ENCODE data around the gene IGF2BP2.

Gene IGF2BP2

DNA sequence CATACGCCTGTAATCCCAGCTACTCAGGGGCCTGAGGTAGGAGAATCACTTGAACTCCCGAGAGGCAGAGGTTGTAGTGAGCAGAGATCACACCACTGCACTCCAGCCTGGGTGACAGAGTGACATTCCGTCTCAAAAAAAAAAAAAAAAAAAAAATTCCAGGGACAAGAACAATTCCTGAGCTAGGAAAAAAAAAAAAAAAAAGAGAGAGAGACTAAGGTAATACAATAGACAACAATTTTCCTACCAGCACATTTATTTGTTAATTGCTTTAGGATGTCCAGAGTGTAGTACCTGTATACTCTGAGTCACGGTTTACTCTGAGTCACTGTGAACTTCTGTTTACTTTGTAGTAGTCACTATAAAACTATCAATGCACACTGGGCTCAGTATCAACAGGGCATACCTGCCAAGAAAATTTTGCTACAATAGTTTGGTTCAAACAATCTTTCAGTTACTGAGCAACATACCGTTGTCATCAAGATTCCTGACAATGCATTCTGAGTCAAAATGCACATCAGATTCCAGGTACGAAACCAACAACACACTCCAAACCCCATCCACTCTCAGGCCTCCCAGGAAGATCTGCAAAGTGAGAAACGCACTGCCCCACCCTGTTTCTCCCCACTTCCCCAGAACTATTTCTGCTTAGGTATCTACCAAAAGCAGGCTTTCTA, 28.3 kb downstream of the IGF2BP2 start:
- Histone ChIP-seq H2BK120ac (ENCODE audit: low read depth, low read length) (no peak overlapping the region), H2BK15ac (replicated peaks; ENCODE audit: low read depth) (no peak overlapping the region), H3K4me1 (ENCODE audit: control insufficient read depth, low read depth, low read length) (peaks cover 2% of the 10 kb centered on the region), H2AK5ac (ENCODE audit: low read length) (no peak overlapping the region), H3K4ac (ENCODE audit: low read depth, low read length) (no peak overlapping the region), H2BK5ac (ENCODE audit: low read length) (no peak overlapping the region), H3K18ac (ENCODE audit: low read length) (no peak overlapping the region), H3K9ac (ENCODE audit: low read length) (no peak overlapping the region), H3K79me2 (ENCODE audit: control insufficient read depth, insufficient read depth, low read length) (peaks cover 81% of the 10 kb centered on the region), H3K79me1 (ENCODE audit: low read length) (peaks cover 20% of the 10 kb centered on the region), H3K56ac (ENCODE audit: low read length) (peak overlapping the region; percentile 31), H4K5ac (ENCODE audit: low read length) (no peak overlapping the region), H3K27ac (ENCODE audit: low read depth, low read length) (no peak overlapping the region), H3K4me2 (ENCODE audit: low read length) (no peak overlapping the region), H3K23ac (ENCODE audit: low read length) (no peak overlapping the region), H3K27me3 (ENCODE audit: insufficient read depth, low read length, poor library complexity) (no peaks in the 10 kb centered on the region), H4K8ac (ENCODE audit: low read depth, low read length) (no peak overlapping the region), H3K36me3 (ENCODE audit: control insufficient read depth, insufficient read depth, low read length) (no peaks in the 10 kb centered on the region), H3K4me3 (ENCODE audit: low read length) (no peak overlapping the region)
- DNase-seq: no peak
- WGBS (ENCODE audit: extremely low coverage, insufficient coverage, low lambda C conversion rate): no CpG with 5 or more reads among the region's 7 CpGs

DNA sequence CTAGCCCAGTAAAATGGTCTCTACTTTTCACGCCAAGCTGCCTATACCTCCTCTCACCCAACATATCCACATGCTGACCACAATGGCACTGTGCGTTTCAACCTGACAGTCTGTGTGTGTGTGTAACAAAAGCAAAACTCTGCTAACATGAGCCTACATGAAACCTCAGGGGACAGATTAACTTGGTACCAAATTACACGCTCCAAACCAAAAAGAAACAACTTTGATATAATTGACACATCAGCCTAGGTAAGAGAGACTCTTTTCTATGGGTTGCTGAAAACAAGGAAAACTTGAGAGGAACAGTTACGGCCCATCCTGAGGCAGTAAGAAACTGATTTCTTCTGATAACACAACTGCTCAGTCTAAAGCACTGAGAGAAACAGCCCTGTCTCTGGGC, 31.5 kb downstream of the IGF2BP2 start:
- no peak overlapping the region for H2BK15ac ChIP-seq (replicated peaks; ENCODE audit: low read depth)
- no peaks in the 10 kb centered on the region for H3K36me3 ChIP-seq (ENCODE audit: control insufficient read depth, insufficient read depth, low read length)
- no peak overlapping the region for H3K4me2 ChIP-seq (ENCODE audit: low read length)
- H3K27ac ChIP-seq (ENCODE audit: low read depth, low read length): no peak overlapping the region
- no peak overlapping the region for H4K5ac ChIP-seq (ENCODE audit: low read length)
- H3K4me3 ChIP-seq (ENCODE audit: low read length): no peak overlapping the region
- no peak overlapping the region for H3K4ac ChIP-seq (ENCODE audit: low read depth, low read length)
- no peak overlapping the region for H3K18ac ChIP-seq (ENCODE audit: low read length)
- no peak overlapping the region for H2BK5ac ChIP-seq (ENCODE audit: low read length)
- peaks cover 84% of the 10 kb centered on the region for H3K79me2 ChIP-seq (ENCODE audit: control insufficient read depth, insufficient read depth, low read length)
- H3K79me1 ChIP-seq (ENCODE audit: low read length): peaks cover 22% of the 10 kb centered on the region
- H3K9ac ChIP-seq (ENCODE audit: low read length): no peak overlapping the region
- no peak overlapping the region for H4K8ac ChIP-seq (ENCODE audit: low read depth, low read length)
- no peaks in the 10 kb centered on the region for H3K27me3 ChIP-seq (ENCODE audit: insufficient read depth, low read length, poor library complexity)
- no CpG with 5 or more reads among the region's 4 CpGs for WGBS (ENCODE audit: extremely low coverage, insufficient coverage, low lambda C conversion rate)
- no peak overlapping the region for H2BK120ac ChIP-seq (ENCODE audit: low read depth, low read length)
- no peak overlapping the region for H3K23ac ChIP-seq (ENCODE audit: low read length)
- no peak for DNase-seq
- H2AK5ac ChIP-seq (ENCODE audit: low read length): no peak overlapping the region
- H3K4me1 ChIP-seq (ENCODE audit: control insufficient read depth, low read depth, low read length): peaks cover 8% of the 10 kb centered on the region
- no peak overlapping the region for H3K56ac ChIP-seq (ENCODE audit: low read length)

DNA sequence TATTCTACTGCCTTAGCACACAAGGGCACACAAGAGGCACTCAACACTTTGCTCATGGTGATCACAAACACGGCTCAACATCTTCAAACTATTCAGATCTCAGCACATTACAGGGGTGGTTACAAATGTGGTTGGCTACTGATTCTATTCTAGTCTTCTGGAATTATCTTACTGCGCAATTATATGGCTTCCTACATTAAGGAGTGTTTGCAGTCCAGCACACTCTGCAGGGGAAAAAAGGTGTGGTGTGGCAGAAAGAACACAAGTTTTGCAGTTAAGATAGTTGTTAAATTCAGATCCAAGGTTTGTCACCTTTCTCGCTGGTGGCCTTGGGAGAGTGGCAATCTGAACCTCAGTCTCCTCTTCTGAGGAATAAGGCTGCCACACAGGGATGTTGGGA, 31.9 kb downstream of the IGF2BP2 start:
- no peak overlapping the region for H2BK15ac ChIP-seq (replicated peaks; ENCODE audit: low read depth)
- H3K4me3 ChIP-seq (ENCODE audit: low read length): no peak overlapping the region
- peak overlapping the region; percentile 91 for H3K23ac ChIP-seq (ENCODE audit: low read length)
- peaks cover 22% of the 10 kb centered on the region for H3K79me1 ChIP-seq (ENCODE audit: low read length)
- no peak overlapping the region for H2BK5ac ChIP-seq (ENCODE audit: low read length)
- H3K27ac ChIP-seq (ENCODE audit: low read depth, low read length): no peak overlapping the region
- DNase-seq: no peak
- H4K8ac ChIP-seq (ENCODE audit: low read depth, low read length): no peak overlapping the region
- H2BK120ac ChIP-seq (ENCODE audit: low read depth, low read length): no peak overlapping the region
- no peak overlapping the region for H3K4me2 ChIP-seq (ENCODE audit: low read length)
- H3K56ac ChIP-seq (ENCODE audit: low read length): no peak overlapping the region
- H3K36me3 ChIP-seq (ENCODE audit: control insufficient read depth, insufficient read depth, low read length): no peaks in the 10 kb centered on the region
- H3K4ac ChIP-seq (ENCODE audit: low read depth, low read length): no peak overlapping the region
- no peak overlapping the region for H3K18ac ChIP-seq (ENCODE audit: low read length)
- H3K9ac ChIP-seq (ENCODE audit: low read length): no peak overlapping the region
- no peaks in the 10 kb centered on the region for H3K27me3 ChIP-seq (ENCODE audit: insufficient read depth, low read length, poor library complexity)
- no peak overlapping the region for H2AK5ac ChIP-seq (ENCODE audit: low read length)
- no peak overlapping the region for H4K5ac ChIP-seq (ENCODE audit: low read length)
- H3K79me2 ChIP-seq (ENCODE audit: control insufficient read depth, insufficient read depth, low read length): peaks cover 86% of the 10 kb centered on the region
- peaks cover 8% of the 10 kb centered on the region for H3K4me1 ChIP-seq (ENCODE audit: control insufficient read depth, low read depth, low read length)
- WGBS (ENCODE audit: extremely low coverage, insufficient coverage, low lambda C conversion rate): no CpG with 5 or more reads among the region's 3 CpGs

DNA sequence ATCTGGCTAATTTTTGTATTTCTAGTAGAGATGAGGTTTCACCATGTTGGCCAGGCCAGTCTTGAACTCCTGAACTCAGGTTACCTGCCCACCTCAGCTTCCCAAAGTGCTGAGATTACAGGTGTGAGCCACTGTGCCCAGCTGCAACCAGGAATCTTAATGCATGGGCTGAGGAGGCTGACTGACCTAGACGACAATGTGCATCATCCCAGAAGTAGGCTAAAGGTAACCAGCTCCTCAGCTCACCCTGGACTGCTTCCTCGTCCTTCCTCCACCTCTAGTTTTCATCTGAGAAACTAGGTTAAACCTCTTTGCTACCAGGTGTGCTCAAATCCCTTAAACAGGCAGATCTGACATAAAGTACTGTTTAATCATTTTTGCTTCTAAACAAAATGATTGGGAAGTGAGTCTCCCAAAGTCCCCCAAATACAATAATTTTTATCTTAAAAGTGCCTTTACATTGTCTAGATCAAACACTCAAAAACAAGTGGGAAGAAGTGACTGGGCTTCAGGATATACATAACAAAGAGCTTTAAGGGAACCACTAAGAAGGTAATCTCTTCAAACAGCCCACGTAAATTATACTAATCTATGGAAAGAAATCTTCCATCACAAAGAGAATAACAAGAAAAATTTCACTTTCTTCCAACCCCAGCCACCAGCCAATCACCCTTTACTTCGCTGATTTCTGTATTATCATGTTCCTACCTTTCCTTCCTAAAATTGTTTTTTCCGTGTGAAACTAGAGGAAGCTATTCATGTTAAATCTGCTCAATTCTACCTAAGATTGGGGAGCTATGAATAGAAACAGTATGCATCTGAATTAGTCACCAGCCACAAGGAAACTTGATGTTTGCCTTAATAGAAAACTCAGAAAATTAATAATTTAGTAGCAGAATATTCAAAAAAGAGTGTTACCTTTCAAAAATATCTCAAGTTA, 34.7 kb downstream of the IGF2BP2 start:
- Histone ChIP-seq H3K4me3 (ENCODE audit: low read length) (no peak overlapping the region), H2BK15ac (replicated peaks; ENCODE audit: low read depth) (no peak overlapping the region), H3K4me2 (ENCODE audit: low read length) (no peak overlapping the region), H3K18ac (ENCODE audit: low read length) (no peak overlapping the region), H3K4me1 (ENCODE audit: control insufficient read depth, low read depth, low read length) (peaks cover 13% of the 10 kb centered on the region), H4K8ac (ENCODE audit: low read depth, low read length) (no peak overlapping the region), H3K79me1 (ENCODE audit: low read length) (peaks cover 13% of the 10 kb centered on the region), H2BK120ac (ENCODE audit: low read depth, low read length) (no peak overlapping the region), H2BK5ac (ENCODE audit: low read length) (no peak overlapping the region), H3K36me3 (ENCODE audit: control insufficient read depth, insufficient read depth, low read length) (no peaks in the 10 kb centered on the region), H2AK5ac (ENCODE audit: low read length) (no peak overlapping the region), H4K5ac (ENCODE audit: low read length) (no peak overlapping the region), H3K27ac (ENCODE audit: low read depth, low read length) (no peak overlapping the region), H3K23ac (ENCODE audit: low read length) (no peak overlapping the region), H3K4ac (ENCODE audit: low read depth, low read length) (no peak overlapping the region), H3K56ac (ENCODE audit: low read length) (no peak overlapping the region), H3K27me3 (ENCODE audit: insufficient read depth, low read length, poor library complexity) (no peaks in the 10 kb centered on the region), H3K9ac (ENCODE audit: low read length) (no peak overlapping the region), H3K79me2 (ENCODE audit: control insufficient read depth, insufficient read depth, low read length) (peaks cover 71% of the 10 kb centered on the region)
- DNase-seq: no peak
- WGBS (ENCODE audit: extremely low coverage, insufficient coverage, low lambda C conversion rate): no CpG with 5 or more reads among the region's 5 CpGs

DNA sequence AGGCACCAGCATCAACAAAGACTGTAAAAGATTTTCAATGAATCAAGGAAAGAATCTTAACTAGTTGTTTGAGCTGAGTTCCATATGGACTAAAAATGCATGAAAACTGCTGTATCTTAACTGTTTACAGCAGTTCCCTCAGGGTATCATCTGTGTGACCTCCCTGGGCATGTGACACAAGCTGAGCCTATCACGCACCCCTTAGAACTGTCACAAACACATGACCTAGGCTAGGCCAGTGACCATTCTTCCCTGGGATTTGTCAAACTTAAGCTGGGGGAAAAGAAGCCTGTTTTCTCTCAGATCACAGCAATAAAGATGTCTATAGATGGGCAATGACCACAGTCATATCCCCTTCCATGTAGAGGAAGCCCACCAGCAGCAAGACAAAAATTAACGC, 35.7 kb downstream of the IGF2BP2 start:
- no peaks in the 10 kb centered on the region for H3K27me3 ChIP-seq (ENCODE audit: insufficient read depth, low read length, poor library complexity)
- no peak overlapping the region for H3K18ac ChIP-seq (ENCODE audit: low read length)
- WGBS (ENCODE audit: extremely low coverage, insufficient coverage, low lambda C conversion rate): no CpG with 5 or more reads among the region's 2 CpGs
- H2AK5ac ChIP-seq (ENCODE audit: low read length): no peak overlapping the region
- peaks cover 13% of the 10 kb centered on the region for H3K79me1 ChIP-seq (ENCODE audit: low read length)
- H4K5ac ChIP-seq (ENCODE audit: low read length): no peak overlapping the region
- H3K4ac ChIP-seq (ENCODE audit: low read depth, low read length): no peak overlapping the region
- no peak overlapping the region for H4K8ac ChIP-seq (ENCODE audit: low read depth, low read length)
- H3K4me2 ChIP-seq (ENCODE audit: low read length): no peak overlapping the region
- DNase-seq: peak; percentile 68
- no peak overlapping the region for H2BK15ac ChIP-seq (replicated peaks; ENCODE audit: low read depth)
- H3K4me1 ChIP-seq (ENCODE audit: control insufficient read depth, low read depth, low read length): peaks cover 18% of the 10 kb centered on the region
- no peak overlapping the region for H3K56ac ChIP-seq (ENCODE audit: low read length)
- no peak overlapping the region for H3K9ac ChIP-seq (ENCODE audit: low read length)
- H3K79me2 ChIP-seq (ENCODE audit: control insufficient read depth, insufficient read depth, low read length): peaks cover 72% of the 10 kb centered on the region
- no peak overlapping the region for H2BK120ac ChIP-seq (ENCODE audit: low read depth, low read length)
- H3K23ac ChIP-seq (ENCODE audit: low read length): no peak overlapping the region
- H3K4me3 ChIP-seq (ENCODE audit: low read length): no peak overlapping the region
- H3K36me3 ChIP-seq (ENCODE audit: control insufficient read depth, insufficient read depth, low read length): no peaks in the 10 kb centered on the region
- no peak overlapping the region for H2BK5ac ChIP-seq (ENCODE audit: low read length)
- H3K27ac ChIP-seq (ENCODE audit: low read depth, low read length): no peak overlapping the region
